Muscle layer of duodenum (tissue), 2 donors: ENCODE measurements around the gene NOC2L.
"Not testable (repeated sequence)": the region's sequence is repeated elsewhere in the genome, so short reads cannot be mapped to it uniquely, and the experiment has no call there.

ENCODE experiments used
- H3K27ac ChIP-seq: one replicate; pipeline ENCODE4 v1.7.0; 2013; ENCODE audit warnings: mild to moderate bottlenecking, low read length
- H3K27me3 ChIP-seq: one replicate; pipeline ENCODE4 v1.7.0; 2013; ENCODE audit warnings: low read depth, mild to moderate bottlenecking, control low read depth, low read length
- H3K36me3 ChIP-seq, 2 donors: one replicate each; pipeline ENCODE4 v1.7.0; 2013; ENCODE audit warnings: low read length in 2 of 2, control low read depth in 1 of 2, mild to moderate bottlenecking in 1 of 2; ENCODE audit not compliant: insufficient read depth in 2 of 2, control insufficient read depth in 1 of 2
- H3K4me1 ChIP-seq, 2 donors: one replicate each; pipeline ENCODE4 v1.7.0; 2013; ENCODE audit warnings: low read length in 2 of 2, mild to moderate bottlenecking in 2 of 2, control low read depth in 1 of 2, moderate library complexity in 1 of 2; ENCODE audit not compliant: insufficient read depth in 2 of 2, control insufficient read depth in 1 of 2
- H3K4me3 ChIP-seq, 2 donors: one replicate each; pipeline ENCODE4 v1.7.0; 2013; ENCODE audit warnings: low read length in 2 of 2, low read depth in 1 of 2, mild to moderate bottlenecking in 1 of 2
- H3K9me3 ChIP-seq, 2 donors: one replicate each; pipeline ENCODE4 v1.7.0; 2013; ENCODE audit warnings: low read length in 2 of 2, control low read depth in 1 of 2, mild to moderate bottlenecking in 1 of 2; ENCODE audit not compliant: control insufficient read depth in 1 of 2
- donor health status: healthy.

NOC2L gene

GRCh38 chr1:978835-979743 is 20.0 kb upstream of the NOC2L start:
- Histone ChIP-seq H3K4me1 (peaks cover 0 to 11% of the 10 kb centered on the region in 2 donors), H3K4me3 (no peak overlapping the region), H3K27me3 (no peaks in the 10 kb centered on the region)

GRCh38 chr1:978069-978834 is 19.2 kb upstream of the NOC2L start:
- no peak overlapping the region for H3K27ac ChIP-seq
- H3K4me1 ChIP-seq, result peaks cover 0 to 7% of the 10 kb centered on the region in 2 donors
- H3K36me3 ChIP-seq, result no peaks in the 10 kb centered on the region
- H3K27me3 ChIP-seq, result no peaks in the 10 kb centered on the region
- no peaks in the 10 kb centered on the region for H3K9me3 ChIP-seq
- H3K4me3 ChIP-seq, result no peak overlapping the region

More at GRCh38 chr1:978835-979743, 20.0 kb upstream of the NOC2L start:
- Histone ChIP-seq H3K27ac (no peak overlapping the region), H3K36me3 (no peaks in the 10 kb centered on the region), H3K9me3 (no peaks in the 10 kb centered on the region)

GRCh38 chr1:976791-977190 is 17.7 kb upstream of the NOC2L start:
- H3K4me1 ChIP-seq, H3K27me3 ChIP-seq, H3K27ac ChIP-seq, H3K4me3 ChIP-seq, H3K9me3 ChIP-seq, H3K36me3 ChIP-seq: not testable (repeated sequence)

GRCh38 chr1:975896-976683 is 17.0 kb upstream of the NOC2L start:
- H3K9me3 ChIP-seq, result no peaks in the 10 kb centered on the region
- no peak overlapping the region for H3K27ac ChIP-seq
- peaks cover 0 to 7% of the 10 kb centered on the region in 2 donors for H3K4me1 ChIP-seq
- peak overlapping the region in 1 of 2 donors; percentile 51 for H3K4me3 ChIP-seq
- no peaks in the 10 kb centered on the region for H3K27me3 ChIP-seq
- no peaks in the 10 kb centered on the region for H3K36me3 ChIP-seq

- no peaks in the 10 kb centered on the region for H3K9me3 ChIP-seq
- no peaks in the 10 kb centered on the region for H3K36me3 ChIP-seq
- H3K27ac ChIP-seq, result no peak overlapping the region
- peaks cover 6% of the 10 kb centered on the region for H3K27me3 ChIP-seq
- H3K4me3 ChIP-seq, result no peak overlapping the region
- H3K4me1 ChIP-seq, result peaks cover 0 to 7% of the 10 kb centered on the region in 2 donors
Observed at GRCh38 chr1:975365-975764, 16.3 kb upstream of the NOC2L start.

- Histone ChIP-seq H3K4me3 (no peak overlapping the region), H3K27me3 (peaks cover 11% of the 10 kb centered on the region), H3K4me1 (peaks cover 0 to 7% of the 10 kb centered on the region in 2 donors), H3K27ac (no peak overlapping the region), H3K36me3 (no peaks in the 10 kb centered on the region), H3K9me3 (no peaks in the 10 kb centered on the region)
Observed at GRCh38 chr1:974687-975328, 15.8 kb upstream of the NOC2L start.

- H3K4me3 ChIP-seq, result no peak overlapping the region
- H3K4me1 ChIP-seq, result peaks cover 0 to 7% of the 10 kb centered on the region in 2 donors
- H3K27me3 ChIP-seq, result peaks cover 11% of the 10 kb centered on the region
- no peaks in the 10 kb centered on the region for H3K9me3 ChIP-seq
- no peak overlapping the region for H3K27ac ChIP-seq
- no peaks in the 10 kb centered on the region for H3K36me3 ChIP-seq
Observed at GRCh38 chr1:974293-974640, 15.2 kb upstream of the NOC2L start.

GRCh38 chr1:973459-974292 is 14.6 kb upstream of the NOC2L start:
- no peak overlapping the region for H3K4me3 ChIP-seq
- H3K27ac ChIP-seq, result no peak overlapping the region
- no peaks in the 10 kb centered on the region for H3K36me3 ChIP-seq
- H3K27me3 ChIP-seq, result peaks cover 17% of the 10 kb centered on the region
- peaks cover 0 to 7% of the 10 kb centered on the region in 2 donors for H3K4me1 ChIP-seq
- no peaks in the 10 kb centered on the region for H3K9me3 ChIP-seq

- Histone ChIP-seq H3K36me3 (no peaks in the 10 kb centered on the region), H3K4me1 (peaks cover 0 to 7% of the 10 kb centered on the region in 2 donors), H3K27me3 (peaks cover 24% of the 10 kb centered on the region), H3K27ac (no peak overlapping the region), H3K9me3 (no peaks in the 10 kb centered on the region), H3K4me3 (no peak overlapping the region)
Observed at GRCh38 chr1:972726-973458, 13.8 kb upstream of the NOC2L start.
